HepG2 (cell line): ENCODE data around the gene ZIC4. TPM values are rescaled to one million over a fixed set of nuclear protein-coding genes. Genes with fewer than 3 reads are reported as not detected.

Source experiments
- ATAC-seq: fragments of 200-7000 bp; cut with Tn5 transposase; 3 replicates; pipeline ENCODE4 v1.9.1; 2020; ENCODE audit warnings: mild to moderate bottlenecking, moderate library complexity
- BruUV-seq: library from RNA; stranded (reverse); fragments of 400-500 nt; replicated peaks from 2 replicates; lab custom pipeline; 2021; lab: Mats Ljungman, UMichigan
- CTCF ChIA-PET: fragments of 300-600 bp; formaldehyde crosslinking; extraction: SDS; loops from one replicate; lab custom pipeline; 2021; ENCODE audit warnings: low total read pairs, inconsistent platforms, low intra/inter-chr PET ratio; lab: Yijun Ruan, JAX
- POLR2A ChIA-PET: fragments of 350-600 bp; sonication (Branson Sonifier 250); formaldehyde crosslinking; loops from one replicate; lab custom pipeline; 2020; ENCODE audit warnings: antibody characterized with exemption, inconsistent platforms; lab: Yijun Ruan, JAX
- DNase-seq: peaks from one replicate; pipeline ENCODE4 v3.0.0-alpha.2; 2015; ENCODE audit warnings: low spot score
- FAIRE-seq: peaks from 3 replicates; lab custom pipeline; 2011; peaks lifted over from hg19 to GRCh38; lab: Jason Lieb, UNC
- H2AFZ ChIP-seq: one replicate; pipeline ENCODE4 v1.6.1; 2011; ENCODE audit warnings: low read length, inconsistent platforms
- H3K27ac ChIP-seq: fragments of 300-600 bp; 3 replicates; pipeline ENCODE4 v1.8.0; 2011; ENCODE audit warnings: mixed run types, mild to moderate bottlenecking, mixed read lengths, low read length, inconsistent platforms; ENCODE audit not compliant: insufficient read depth; ENCODE audit errors: extremely low read length
- H3K27me3 ChIP-seq, 2 experiments: fragments of 200-600 bp in 1 of 2; 2 replicates in 1 of 2; 3 replicates in 1 of 2; pipeline versions ENCODE4 v1.6.0 to v1.8.0; 2011; ENCODE audit warnings: low read length in 2 of 2, mild to moderate bottlenecking in 2 of 2, moderate library complexity in 2 of 2, inconsistent platforms in 1 of 2; ENCODE audit not compliant: insufficient read depth in 2 of 2, control insufficient read depth in 1 of 2
- H3K36me3 ChIP-seq, 2 experiments: fragments of 200-600 bp in 1 of 2; replicated peaks in 1 of 2; 2 replicates in 1 of 2; 3 replicates in 1 of 2; pipeline versions ENCODE4 v1.5.1 to v1.8.0; 2011; ENCODE audit warnings: low read length in 2 of 2, inconsistent platforms in 1 of 2; ENCODE audit not compliant: insufficient read depth in 2 of 2, control insufficient read depth in 1 of 2
- H3K4me1 ChIP-seq: 2 replicates; pipeline ENCODE4 v1.5.1; 2012; ENCODE audit warnings: low read length, inconsistent platforms; ENCODE audit not compliant: insufficient read depth
- H3K4me2 ChIP-seq: 2 replicates; pipeline ENCODE4 v1.6.0; 2011; ENCODE audit warnings: low read depth, low read length, inconsistent platforms
- H3K4me3 ChIP-seq, 3 experiments: fragments of 200-600 bp in 1 of 3; sonication (generic), shearing (Covaris generic) in 1 of 3; replicated peaks in 1 of 3; 2 replicates each; pipeline ENCODE4 v1.5.1; 2011 to 2016; ENCODE audit warnings: low read length in 3 of 3, inconsistent platforms in 2 of 3, low read depth in 2 of 3, mild to moderate bottlenecking in 2 of 3, control low read depth in 1 of 3, mixed read lengths in 1 of 3; ENCODE audit not compliant: insufficient read depth in 1 of 3
- H3K79me2 ChIP-seq: one replicate; pipeline ENCODE4 v1.6.1; 2011; ENCODE audit warnings: low read length, inconsistent platforms; ENCODE audit not compliant: insufficient read depth
- H3K9ac ChIP-seq: 2 replicates; pipeline ENCODE4 v1.6.0; 2011; ENCODE audit warnings: mild to moderate bottlenecking, low read depth, low read length, inconsistent platforms; ENCODE audit not compliant: insufficient read depth
- H3K9me3 ChIP-seq: 2 replicates; pipeline ENCODE4 v1.5.1; 2012; ENCODE audit warnings: mild to moderate bottlenecking, low read length
- H4K20me1 ChIP-seq: 2 replicates; pipeline ENCODE4 v1.6.0; 2011; ENCODE audit warnings: inconsistent platforms, mild to moderate bottlenecking, low read length, moderate library complexity; ENCODE audit not compliant: insufficient read depth
- BRD4 ChIP-seq: sonication (generic); formaldehyde crosslinking; IDR thresholded peaks from 2 replicates; pipeline ENCODE4 v1.4.0; 2020; ENCODE audit warnings: missing genetic modification reagents
- FOXM1 ChIP-seq: sonication (generic); formaldehyde crosslinking; IDR thresholded peaks from 2 replicates; pipeline ENCODE4 v1.5.0; 2020; ENCODE audit warnings: missing genetic modification reagents
- KMT2B ChIP-seq: IDR thresholded peaks from 2 replicates; pipeline ENCODE4 v1.6.1; 2016; ENCODE audit warnings: missing genetic modification reagents, missing compliant biosample characterization
- MLX ChIP-seq: IDR thresholded peaks from 2 replicates; pipeline ENCODE4 v1.6.1; 2016
- MNT ChIP-seq: fragments of 450-650 bp; IDR thresholded peaks from 2 replicates; pipeline ENCODE4 v1.6.1; 2016
- MTERF4 ChIP-seq: sonication (generic); formaldehyde crosslinking; IDR thresholded peaks from 2 replicates; pipeline ENCODE4 v1.8.0; 2023; ENCODE audit warnings: mild to moderate bottlenecking, missing genetic modification reagents
- RARG ChIP-seq: sonication (generic); formaldehyde crosslinking; IDR thresholded peaks from 2 replicates; pipeline ENCODE4 v1.4.0; 2020; ENCODE audit warnings: low read depth, mild to moderate bottlenecking, missing genetic modification reagents
- SCMH1 ChIP-seq: sonication (generic); formaldehyde crosslinking; IDR thresholded peaks from 2 replicates; pipeline ENCODE4 v1.9.0; 2021; ENCODE audit warnings: missing genetic modification reagents, mild to moderate bottlenecking, borderline replicate concordance
- SNAPC2 ChIP-seq: sonication (generic); formaldehyde crosslinking; IDR thresholded peaks from 2 replicates; pipeline ENCODE4 v1.8.1; 2022; ENCODE audit warnings: mild to moderate bottlenecking, missing genetic modification reagents
- SP2 ChIP-seq: sonication (generic); formaldehyde crosslinking; IDR thresholded peaks from 2 replicates; pipeline ENCODE4 v1.5.1; 2020; ENCODE audit warnings: mild to moderate bottlenecking, missing genetic modification reagents
- ZNF180 ChIP-seq: sonication (generic); formaldehyde crosslinking; IDR thresholded peaks from 2 replicates; pipeline ENCODE4 v1.4.0; 2020; ENCODE audit warnings: low read depth, missing genetic modification reagents, borderline replicate concordance
- ZNF629 ChIP-seq: sonication (generic); formaldehyde crosslinking; conservative IDR thresholded peaks from 2 replicates; pipeline ENCODE4 v1.5.0; 2020; ENCODE audit warnings: missing genetic modification reagents
- ZNF710 ChIP-seq: sonication (generic); formaldehyde crosslinking; IDR thresholded peaks from 2 replicates; pipeline ENCODE4 v1.5.0; 2020; ENCODE audit warnings: mild to moderate bottlenecking, missing genetic modification reagents, borderline replicate concordance
- ZNF749 ChIP-seq: sonication (generic); formaldehyde crosslinking; IDR thresholded peaks from 2 replicates; pipeline ENCODE4 v1.8.0; 2022; ENCODE audit warnings: mild to moderate bottlenecking, missing genetic modification reagents, moderate library complexity, borderline replicate concordance
- ZXDC ChIP-seq: sonication (generic); formaldehyde crosslinking; IDR thresholded peaks from 2 replicates; pipeline ENCODE4 v1.5.0; 2020; ENCODE audit warnings: mild to moderate bottlenecking, missing genetic modification reagents
- WGBS: methylation state at CpG from one replicate; pipeline ENCODE4 v1.1.6; 2017; ENCODE audit warnings: low lambda C conversion rate; 5-methylcytosine and 5-hydroxymethylcytosine counted together
- in situ Hi-C: cut with HindIII; loops from 2 replicates; pipeline ENCODE4 v1.10.0; 2017; ENCODE audit warnings: low pct_unique_long_range_greater_than_20kb; ENCODE audit not compliant: extremely low pct_ligation_motif_present
- intact Hi-C: fragments of 100-400 bp; cut with micrococcal nuclease; formaldehyde crosslinking; loops from one replicate; pipeline ENCODE4 v1.10.0; 2022; ENCODE audit not compliant: unreplicated experiment
- polyA plus RNA-seq, 8 experiments: library from polyadenylated mRNA; depleted of rRNA in 3 of 8; stranded (reverse) in 7 of 8; unstranded in 1 of 8; fragments of >200 nt; fragmentation: Illumina TruSeq in 4 of 8; extraction: Trizol in 4 of 8; gene quantifications; 2 replicates each; pipeline versions ENCODE4 v1.2.1 to v1.2.3, GENCODE V29; 2011 to 2016; ENCODE audit warnings: low read depth in 4 of 8, missing spikeins in 1 of 8, mixed read lengths in 1 of 8; ENCODE audit not compliant: insufficient read depth in 1 of 8
- total RNA-seq, 5 experiments: library from RNA; depleted of rRNA; stranded (reverse); fragments of >200 nt; fragmentation: Illumina TruSeq; extraction: Trizol; gene quantifications; 2 replicates each; pipeline ENCODE4 v1.2.3, GENCODE V29; 2016; ENCODE audit warnings: low read depth in 1 of 5

Gene ZIC4
- total and polyA plus RNA-seq, 2 of the 13 experiments (the other 11 are each of a cell fraction or from before 2014, with no cell fraction given), result not detected

GRCh38 chr3:147397155-147397874 lies 9.0 kb downstream of the ZIC4 start:
- CTCF ChIA-PET, result no interaction called here
- TF ChIP-seq KMT2B (CRISPR knock-in tag) (no peak), SNAPC2 (no peak), ZNF180 (CRISPR knock-in tag) (no peak), SP2 (CRISPR knock-in tag) (no peak), ZNF749 (CRISPR knock-in tag) (no peak), RARG (CRISPR knock-in tag) (no peak), ZXDC (CRISPR knock-in tag) (no peak), MLX (CRISPR knock-in tag) (no peak), BRD4 (CRISPR knock-in tag) (no peak), SCMH1 (CRISPR knock-in tag) (no peak), FOXM1 (CRISPR knock-in tag) (no peak), MTERF4 (CRISPR knock-in tag) (no peak), ZNF710 (CRISPR knock-in tag) (no peak), MNT (no peak), ZNF629 (CRISPR knock-in tag) (no peak)
- Histone ChIP-seq H3K9me3 (no peaks in the 10 kb centered on the region), H3K4me1 (no peaks in the 10 kb centered on the region), H3K9ac (no peak overlapping the region), H3K4me2 (no peak overlapping the region), H4K20me1 (no peaks in the 10 kb centered on the region), H3K36me3 (no peaks in the 10 kb centered on the region), H3K4me3 (no peak overlapping the region), H2AFZ (no peak overlapping the region), H3K27ac (no peak overlapping the region), H3K27me3 (peaks cover 1 to 13% of the 10 kb centered on the region in 2 experiments; a peak in 4 of 5 replicates), H3K79me2 (no peaks in the 10 kb centered on the region)
- no peak for DNase-seq
- intact Hi-C loops, result no loop called here
- 62% methylated on average over 25 of the region's 34 CpGs for WGBS
- ATAC-seq, result no peak
- FAIRE-seq, result no peak
- POLR2A ChIA-PET, result no interaction called here
- in situ Hi-C loops, result no loop called here
- BruUV-seq, result no TSS peak
